ENCODE data around the gene AKNA. TPM values are rescaled to one million over a fixed set of nuclear protein-coding genes. Genes with fewer than 3 reads are reported as not detected.

Gene AKNA
- total RNA-seq, 1 experiment from 2014 or later: 20.6 TPM

DNA sequence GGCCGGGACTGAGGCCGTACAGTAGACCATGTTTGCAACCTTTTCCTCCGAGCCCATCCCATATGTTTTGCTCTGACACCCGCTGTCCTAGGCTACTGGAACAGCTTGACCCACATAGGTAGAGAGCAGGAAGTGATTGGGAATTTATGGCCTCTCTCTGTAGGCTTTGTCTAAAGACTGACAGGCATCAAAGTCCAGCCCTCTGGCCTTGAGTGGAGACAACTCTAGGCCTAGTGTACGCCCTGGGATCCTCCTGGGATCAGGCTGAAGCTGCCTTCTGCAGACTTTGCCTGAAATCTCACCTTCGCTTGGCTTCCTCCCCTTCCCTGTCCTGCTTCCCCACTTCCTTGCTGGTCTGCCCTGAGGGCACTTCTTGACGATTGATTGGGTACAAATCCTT is 13.6 kb upstream of the AKNA start:
- ChIA-PET POLR2A (no interaction called here), RAD21 (ENCODE audit: low non-redundant PET in 1 of 2, low total read pairs in 2 of 2, uncharacterized antibody in 2 of 2, unreplicated experiment in 2 of 2) (no interaction called here), CTCF (no interaction called here)
- H3K79me2 ChIP-seq (ENCODE audit: insufficient read depth, low read length): no peaks in the 10 kb centered on the region
- no peaks in the 10 kb centered on the region for H3K9me3 ChIP-seq (ENCODE audit: control insufficient read depth in 1 of 2, insufficient read depth in 1 of 2, low read depth in 1 of 2, low read length in 2 of 2)
- H3K9me2 ChIP-seq (ENCODE audit: insufficient read depth): no peaks in the 10 kb centered on the region
- intact Hi-C loops (cut with micrococcal nuclease): no loop called here
- BruUV-seq (replicated peaks): no TSS peak
- no peaks in the 10 kb centered on the region for H3K36me3 ChIP-seq (ENCODE audit: control insufficient read depth in 1 of 2, insufficient read depth in 2 of 2, low read length in 2 of 2)
- no peak overlapping the region for H3K4me3 ChIP-seq (replicated peaks in 1 of 2; ENCODE audit: low read depth in 1 of 2, low read length in 2 of 2)
- ATAC-seq: no peak
- H3K27me3 ChIP-seq (ENCODE audit: insufficient read depth, low read length): no peaks in the 10 kb centered on the region
- H2AFZ ChIP-seq (ENCODE audit: low read depth, low read length, poor library complexity, severe bottlenecking): no peak overlapping the region
- H3K4me1 ChIP-seq (ENCODE audit: control insufficient read depth in 1 of 2, insufficient read depth in 2 of 2, low read length in 2 of 2): peaks cover 0 to 11% of the 10 kb centered on the region in 2 experiments; a peak in 3 of 4 replicates
- H4K20me1 ChIP-seq (ENCODE audit: insufficient read depth): no peaks in the 10 kb centered on the region
- H3K4me2 ChIP-seq (ENCODE audit: low read length): no peak overlapping the region
- H3K27ac ChIP-seq (ENCODE audit: low read depth, low read length): no peak overlapping the region
- H3K9ac ChIP-seq (ENCODE audit: low read length): no peak overlapping the region
- DNase-seq (ENCODE audit: low read depth, low spot score): no peak
- TF ChIP-seq RAD21 (IDR thresholded peaks at IDR 0.05; ENCODE audit: low read depth): no peak
- TF ChIP-seq, protein P1, sequence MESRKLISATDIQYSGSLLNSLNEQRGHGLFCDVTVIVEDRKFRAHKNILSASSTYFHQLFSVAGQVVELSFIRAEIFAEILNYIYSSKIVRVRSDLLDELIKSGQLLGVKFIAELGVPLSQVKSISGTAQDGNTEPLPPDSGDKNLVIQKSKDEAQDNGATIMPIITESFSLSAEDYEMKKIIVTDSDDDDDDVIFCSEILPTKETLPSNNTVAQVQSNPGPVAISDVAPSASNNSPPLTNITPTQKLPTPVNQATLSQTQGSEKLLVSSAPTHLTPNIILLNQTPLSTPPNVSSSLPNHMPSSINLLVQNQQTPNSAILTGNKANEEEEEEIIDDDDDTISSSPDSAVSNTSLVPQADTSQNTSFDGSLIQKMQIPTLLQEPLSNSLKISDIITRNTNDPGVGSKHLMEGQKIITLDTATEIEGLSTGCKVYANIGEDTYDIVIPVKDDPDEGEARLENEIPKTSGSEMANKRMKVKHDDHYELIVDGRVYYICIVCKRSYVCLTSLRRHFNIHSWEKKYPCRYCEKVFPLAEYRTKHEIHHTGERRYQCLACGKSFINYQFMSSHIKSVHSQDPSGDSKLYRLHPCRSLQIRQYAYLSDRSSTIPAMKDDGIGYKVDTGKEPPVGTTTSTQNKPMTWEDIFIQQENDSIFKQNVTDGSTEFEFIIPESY (IDR thresholded peaks at IDR 0.05; ENCODE audit: extremely low read depth, insufficient replicate concordance, low read length): no peak
- TF ChIP-seq, protein P2, sequence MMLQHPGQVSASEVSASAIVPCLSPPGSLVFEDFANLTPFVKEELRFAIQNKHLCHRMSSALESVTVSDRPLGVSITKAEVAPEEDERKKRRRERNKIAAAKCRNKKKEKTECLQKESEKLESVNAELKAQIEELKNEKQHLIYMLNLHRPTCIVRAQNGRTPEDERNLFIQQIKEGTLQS (IDR thresholded peaks at IDR 0.05): no peak
- TF ChIP-seq, protein P3, sequence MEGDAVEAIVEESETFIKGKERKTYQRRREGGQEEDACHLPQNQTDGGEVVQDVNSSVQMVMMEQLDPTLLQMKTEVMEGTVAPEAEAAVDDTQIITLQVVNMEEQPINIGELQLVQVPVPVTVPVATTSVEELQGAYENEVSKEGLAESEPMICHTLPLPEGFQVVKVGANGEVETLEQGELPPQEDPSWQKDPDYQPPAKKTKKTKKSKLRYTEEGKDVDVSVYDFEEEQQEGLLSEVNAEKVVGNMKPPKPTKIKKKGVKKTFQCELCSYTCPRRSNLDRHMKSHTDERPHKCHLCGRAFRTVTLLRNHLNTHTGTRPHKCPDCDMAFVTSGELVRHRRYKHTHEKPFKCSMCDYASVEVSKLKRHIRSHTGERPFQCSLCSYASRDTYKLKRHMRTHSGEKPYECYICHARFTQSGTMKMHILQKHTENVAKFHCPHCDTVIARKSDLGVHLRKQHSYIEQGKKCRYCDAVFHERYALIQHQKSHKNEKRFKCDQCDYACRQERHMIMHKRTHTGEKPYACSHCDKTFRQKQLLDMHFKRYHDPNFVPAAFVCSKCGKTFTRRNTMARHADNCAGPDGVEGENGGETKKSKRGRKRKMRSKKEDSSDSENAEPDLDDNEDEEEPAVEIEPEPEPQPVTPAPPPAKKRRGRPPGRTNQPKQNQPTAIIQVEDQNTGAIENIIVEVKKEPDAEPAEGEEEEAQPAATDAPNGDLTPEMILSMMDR (IDR thresholded peaks at IDR 0.05 in 2 of 3, conservative IDR thresholded peaks at IDR 0.05 in 1 of 3; ENCODE audit: borderline replicate concordance in 1 of 3, insufficient read depth in 1 of 3, low read depth in 2 of 3, low read length in 2 of 3): no peak
- TF ChIP-seq CBX3 (IDR thresholded peaks at IDR 0.05; ENCODE audit: low read depth): no peak
- no peak for TF ChIP-seq SIN3A (IDR thresholded peaks at IDR 0.05; ENCODE audit: low read depth)
- TF ChIP-seq TCF7L2 (IDR thresholded peaks at IDR 0.05; ENCODE audit: borderline replicate concordance, extremely low read depth, insufficient read depth, insufficient read length): no peak
- TF ChIP-seq POLR2AphosphoS5 (IDR thresholded peaks at IDR 0.05; ENCODE audit: low read depth, low read length): no peak
- no peak for TF ChIP-seq SP1 (IDR thresholded peaks at IDR 0.05; ENCODE audit: low read depth)
- no peak for TF ChIP-seq ZFX (IDR thresholded peaks at IDR 0.05)
